IMR-90 (cell line): ENCODE data around the gene SHISA6. TPM values are rescaled to one million over a fixed set of nuclear protein-coding genes. Genes with fewer than 3 reads are reported as not detected.

Source experiments
- ATAC-seq: fragments of 200-7000 bp; cut with Tn5 transposase; 2 replicates; pipeline ENCODE4 v1.9.1; 2020; ENCODE audit warnings: low read depth, mild to moderate bottlenecking, moderate library complexity
- BruUV-seq: library from RNA; stranded (reverse); fragments of 400-500 nt; replicated peaks from 2 replicates; lab custom pipeline; 2021; lab: Mats Ljungman, UMichigan
- CTCF ChIA-PET: fragments of 300-600 bp; formaldehyde crosslinking; extraction: SDS; loops from one replicate; lab custom pipeline; 2021; ENCODE audit warnings: antibody characterized with exemption; lab: Yijun Ruan, JAX
- POLR2A ChIA-PET: fragments of 300-600 bp; sonication (Branson Sonifier 250); formaldehyde crosslinking; loops from one replicate; lab custom pipeline; 2022; ENCODE audit warnings: antibody characterized with exemption; ENCODE audit not compliant: unreplicated experiment; lab: Charles Lee
- DNase-seq: peaks from one replicate; pipeline ENCODE4 v3.0.0; 2013
- H2AFZ ChIP-seq: replicated peaks from 2 replicates; pipeline ENCODE3; 2013; ENCODE audit warnings: low read length, mild to moderate bottlenecking; ENCODE audit not compliant: poor library complexity
- H2AK5ac ChIP-seq: 2 replicates; pipeline ENCODE4 v1.6.1; 2013; ENCODE audit warnings: low read depth, low read length, inconsistent platforms
- H2AK9ac ChIP-seq: replicated peaks from 2 replicates; pipeline ENCODE3; 2013; ENCODE audit warnings: mild to moderate bottlenecking, low read depth, low read length, moderate library complexity; ENCODE audit not compliant: poor library complexity
- H2BK120ac ChIP-seq: 2 replicates; pipeline ENCODE4 v1.6.1; 2013; ENCODE audit warnings: low read depth, low read length, inconsistent platforms
- H2BK15ac ChIP-seq: 3 replicates; pipeline ENCODE4 v1.6.1; 2013; ENCODE audit warnings: low read depth, low read length, inconsistent platforms
- H2BK20ac ChIP-seq: 2 replicates; pipeline ENCODE4 v1.6.1; 2013; ENCODE audit warnings: low read depth, mild to moderate bottlenecking, inconsistent platforms, low read length, moderate library complexity
- H2BK5ac ChIP-seq: 2 replicates; pipeline ENCODE4 v1.6.1; 2013; ENCODE audit warnings: mild to moderate bottlenecking, low read depth, low read length, inconsistent platforms; ENCODE audit not compliant: poor library complexity, severe bottlenecking
- H3K14ac ChIP-seq: replicated peaks from 2 replicates; pipeline ENCODE4 v1.6.1; 2013; ENCODE audit warnings: low read depth, low read length, inconsistent platforms
- H3K18ac ChIP-seq: 2 replicates; pipeline ENCODE4 v1.6.1; 2013; ENCODE audit warnings: low read depth, low read length, control low read depth
- H3K23ac ChIP-seq: 2 replicates; pipeline ENCODE4 v1.6.1; 2013; ENCODE audit warnings: low read depth, low read length, inconsistent platforms
- H3K27ac ChIP-seq: 2 replicates; pipeline ENCODE4 v1.5.1; 2013; ENCODE audit warnings: mild to moderate bottlenecking, control low read depth, low read length; ENCODE audit not compliant: insufficient read depth
- H3K27me3 ChIP-seq: 2 replicates; pipeline ENCODE4 v1.6.1; 2013; ENCODE audit warnings: low read length; ENCODE audit not compliant: control insufficient read depth, insufficient read depth
- H3K36me3 ChIP-seq: 2 replicates; pipeline ENCODE4 v1.6.1; 2013; ENCODE audit warnings: low read length, mixed read lengths; ENCODE audit not compliant: control insufficient read depth, insufficient read depth
- H3K4ac ChIP-seq: 2 replicates; pipeline ENCODE4 v1.6.1; 2013; ENCODE audit warnings: low read depth, low read length, inconsistent platforms
- H3K4me1 ChIP-seq: 2 replicates; pipeline ENCODE4 v1.6.1; 2013; ENCODE audit warnings: low read length, mixed read lengths; ENCODE audit not compliant: control insufficient read depth, insufficient read depth
- H3K4me2 ChIP-seq: 2 replicates; pipeline ENCODE4 v1.6.1; 2013; ENCODE audit warnings: low read depth, mild to moderate bottlenecking, control low read depth, low read length, moderate library complexity
- H3K4me3 ChIP-seq: 2 replicates; pipeline ENCODE4 v1.5.1; 2013; ENCODE audit warnings: low read depth, mild to moderate bottlenecking, control low read depth, low read length, moderate library complexity; ENCODE audit not compliant: insufficient read depth
- H3K56ac ChIP-seq: 2 replicates; pipeline ENCODE4 v1.6.1; 2013; ENCODE audit warnings: low read length, inconsistent platforms; ENCODE audit not compliant: insufficient read depth; ENCODE audit errors: extremely low read depth
- H3K79me1 ChIP-seq, 2 experiments: 2 replicates each; pipeline ENCODE4 v1.6.1; 2013; ENCODE audit warnings: low read length in 2 of 2, inconsistent platforms in 1 of 2, low read depth in 1 of 2
- H3K9ac ChIP-seq: 2 replicates; pipeline ENCODE4 v1.6.1; 2013; ENCODE audit warnings: low read depth, low read length, control low read depth
- H3K9me1 ChIP-seq: 2 replicates; pipeline ENCODE4 v1.6.1; 2013; ENCODE audit warnings: low read length, inconsistent platforms; ENCODE audit not compliant: insufficient read depth
- H3K9me3 ChIP-seq: 2 replicates; pipeline ENCODE4 v1.6.1; 2013; ENCODE audit warnings: low read length; ENCODE audit not compliant: control insufficient read depth, insufficient read depth
- H4K20me1 ChIP-seq: 2 replicates; pipeline ENCODE4 v1.6.1; 2013; ENCODE audit warnings: low read length, inconsistent platforms; ENCODE audit not compliant: insufficient read depth
- H4K5ac ChIP-seq: 2 replicates; pipeline ENCODE4 v1.6.1; 2013; ENCODE audit warnings: mild to moderate bottlenecking, low read depth, low read length, control low read depth
- H4K8ac ChIP-seq, 2 experiments: 2 replicates each; pipeline ENCODE4 v1.6.1; 2013; ENCODE audit warnings: low read depth in 2 of 2, low read length in 2 of 2, control low read depth in 1 of 2, inconsistent platforms in 1 of 2
- H4K91ac ChIP-seq: 2 replicates; pipeline ENCODE4 v1.6.1; 2013; ENCODE audit warnings: low read depth, low read length, inconsistent platforms; ENCODE audit not compliant: insufficient read depth
- BHLHE40 ChIP-seq: fragments of 150-350 bp; IDR thresholded peaks from 2 replicates; pipeline ENCODE4 v1.6.1; 2016; ENCODE audit warnings: mild to moderate bottlenecking, low read depth, low read length
- CEBPB ChIP-seq: IDR thresholded peaks from 2 replicates; pipeline ENCODE4 v1.6.1; 2012; ENCODE audit warnings: low read depth, low read length, improper control_type of control experiment
- CHD1 ChIP-seq: IDR thresholded peaks from 2 replicates; pipeline ENCODE4 v1.6.1; 2012; ENCODE audit warnings: low read depth, low read length, improper control_type of control experiment
- ELK1 ChIP-seq: fragments of 150-350 bp; IDR thresholded peaks from 2 replicates; pipeline ENCODE4 v1.6.1; 2016; ENCODE audit warnings: low read depth, mild to moderate bottlenecking, low read length, moderate library complexity, borderline replicate concordance
- FOS ChIP-seq: fragments of 150-350 bp; IDR thresholded peaks from 2 replicates; pipeline ENCODE4 v1.6.1; 2016; ENCODE audit warnings: low read depth, low read length
- MAFK ChIP-seq: IDR thresholded peaks from 2 replicates; pipeline ENCODE4 v1.6.1; 2012; ENCODE audit warnings: low read depth, low read length, improper control_type of control experiment
- MAZ ChIP-seq: IDR thresholded peaks from 2 replicates; pipeline ENCODE4 v1.6.1; 2012; ENCODE audit warnings: low read depth, mild to moderate bottlenecking, low read length, improper control_type of control experiment, moderate library complexity, borderline replicate concordance
- MXI1 ChIP-seq: IDR thresholded peaks from 2 replicates; pipeline ENCODE4 v1.6.1; 2012; ENCODE audit warnings: low read depth, mild to moderate bottlenecking, low read length, moderate library complexity, borderline replicate concordance
- NFE2L2 ChIP-seq: fragments of 150-350 bp; IDR thresholded peaks from 2 replicates; pipeline ENCODE4 v1.6.1; 2016; ENCODE audit warnings: low read depth, mild to moderate bottlenecking, low read length
- POLR2A ChIP-seq: IDR thresholded peaks from 2 replicates; pipeline ENCODE4 v1.6.1; 2012; ENCODE audit warnings: mild to moderate bottlenecking, low read depth, low read length
- RAD21 ChIP-seq: IDR thresholded peaks from 2 replicates; pipeline ENCODE4 v1.6.1; 2012; ENCODE audit warnings: low read length, improper control_type of control experiment
- RCOR1 ChIP-seq: IDR thresholded peaks from 2 replicates; pipeline ENCODE4 v1.6.1; 2012; ENCODE audit warnings: mild to moderate bottlenecking, low read length, improper control_type of control experiment; ENCODE audit not compliant: insufficient replicate concordance
- RFX5 ChIP-seq: IDR thresholded peaks from 2 replicates; pipeline ENCODE4 v1.8.0; 2012; ENCODE audit warnings: low read depth, mild to moderate bottlenecking, low read length, moderate library complexity
- SMC3 ChIP-seq: fragments of 150-350 bp; IDR thresholded peaks from 2 replicates; pipeline ENCODE4 v1.6.1; 2016; ENCODE audit warnings: low read depth, mild to moderate bottlenecking, antibody characterized with exemption, low read length, moderate library complexity
- USF2 ChIP-seq: fragments of 150-350 bp; IDR thresholded peaks from 2 replicates; pipeline ENCODE4 v1.6.1; 2017; ENCODE audit warnings: mild to moderate bottlenecking, antibody characterized with exemption, low read length, low read depth
- WGBS, 2 experiments: methylation state at CpG; one replicate each; pipeline versions ENCODE4 v1.1.5 to v1.1.7; 2013; ENCODE audit warnings: missing lambda C conversion rate in 2 of 2; ENCODE audit not compliant: insufficient read length in 1 of 2; ENCODE audit errors: extremely low coverage in 2 of 2; 5-methylcytosine and 5-hydroxymethylcytosine counted together
- dilution Hi-C: fragments of 300-500 bp; cut with HindIII; formaldehyde crosslinking; loops from one replicate; pipeline ENCODE4 v1.14.3; 2018; ENCODE audit warnings: low sequenced_read_pairs; ENCODE audit not compliant: unreplicated experiment
- in situ Hi-C: fragments of 300-500 bp; cut with MboI; formaldehyde crosslinking; loops from 3 replicates; pipeline ENCODE4 v1.14.3; 2019; ENCODE audit warnings: low sequenced_read_pairs, inconsistent platforms, mixed read lengths
- intact Hi-C: fragments of 100-400 bp; cut with micrococcal nuclease; formaldehyde crosslinking; loops from 2 replicates; pipeline ENCODE4 v1.10.0; 2022
- polyA plus RNA-seq, 3 experiments: library from polyadenylated mRNA; depleted of rRNA; stranded (reverse); fragments of >200 nt; gene quantifications; 2 replicates each; pipeline ENCODE4 v1.2.3, GENCODE V29; 2012; ENCODE audit warnings: low replicate concordance in 1 of 3
- total RNA-seq: library from RNA; depleted of rRNA; stranded (reverse); fragments of >200 nt; gene quantifications from 2 replicates; pipeline ENCODE4 v1.2.3, GENCODE V29; 2012
- TF ChIP-seq, protein P1 (sequence below): conservative IDR thresholded peaks from 2 replicates; pipeline ENCODE4 v1.5.1; 2012; ENCODE audit warnings: mild to moderate bottlenecking, low read depth, low read length, improper control_type of control experiment

Gene SHISA6
- total and polyA plus RNA-seq, 2 of the 4 experiments (the other 2 are of a cell fraction): not detected

- CTCF ChIA-PET: no interaction called here
- H2AFZ ChIP-seq: no peak overlapping the region
- dilution Hi-C loops: no loop called here
- H3K4ac ChIP-seq: no peak overlapping the region
- H3K18ac ChIP-seq: no peak overlapping the region
- DNase-seq: no peak
- TF ChIP-seq POLR2A: no peak
- no peak for TF ChIP-seq SMC3
- TF ChIP-seq, protein P1, sequence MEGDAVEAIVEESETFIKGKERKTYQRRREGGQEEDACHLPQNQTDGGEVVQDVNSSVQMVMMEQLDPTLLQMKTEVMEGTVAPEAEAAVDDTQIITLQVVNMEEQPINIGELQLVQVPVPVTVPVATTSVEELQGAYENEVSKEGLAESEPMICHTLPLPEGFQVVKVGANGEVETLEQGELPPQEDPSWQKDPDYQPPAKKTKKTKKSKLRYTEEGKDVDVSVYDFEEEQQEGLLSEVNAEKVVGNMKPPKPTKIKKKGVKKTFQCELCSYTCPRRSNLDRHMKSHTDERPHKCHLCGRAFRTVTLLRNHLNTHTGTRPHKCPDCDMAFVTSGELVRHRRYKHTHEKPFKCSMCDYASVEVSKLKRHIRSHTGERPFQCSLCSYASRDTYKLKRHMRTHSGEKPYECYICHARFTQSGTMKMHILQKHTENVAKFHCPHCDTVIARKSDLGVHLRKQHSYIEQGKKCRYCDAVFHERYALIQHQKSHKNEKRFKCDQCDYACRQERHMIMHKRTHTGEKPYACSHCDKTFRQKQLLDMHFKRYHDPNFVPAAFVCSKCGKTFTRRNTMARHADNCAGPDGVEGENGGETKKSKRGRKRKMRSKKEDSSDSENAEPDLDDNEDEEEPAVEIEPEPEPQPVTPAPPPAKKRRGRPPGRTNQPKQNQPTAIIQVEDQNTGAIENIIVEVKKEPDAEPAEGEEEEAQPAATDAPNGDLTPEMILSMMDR: no peak
- TF ChIP-seq CHD1: no peak
- TF ChIP-seq USF2: no peak
- no peak for TF ChIP-seq MAFK
- no peak for TF ChIP-seq CEBPB
- TF ChIP-seq RCOR1: no peak
- no peak for TF ChIP-seq BHLHE40
- TF ChIP-seq FOS: no peak
- no peak for TF ChIP-seq RFX5
- no peak for TF ChIP-seq ELK1
- TF ChIP-seq RAD21: no peak
- no peak for TF ChIP-seq NFE2L2
- no peak for TF ChIP-seq MXI1
- no peak for TF ChIP-seq MAZ
- H3K4me3 ChIP-seq: no peak overlapping the region
- no peak for ATAC-seq
- no peaks in the 10 kb centered on the region for H3K36me3 ChIP-seq
- no peak overlapping the region for H2BK5ac ChIP-seq
- no peak overlapping the region for H4K5ac ChIP-seq
- H2AK5ac ChIP-seq: no peak overlapping the region
- H3K14ac ChIP-seq: no peak overlapping the region
- no peak overlapping the region for H3K56ac ChIP-seq
- no TSS peak for BruUV-seq
- H2BK120ac ChIP-seq: no peak overlapping the region
- no peak overlapping the region for H2BK20ac ChIP-seq
- H3K4me1 ChIP-seq: no peaks in the 10 kb centered on the region
- intact Hi-C loops: no loop called here
- no CpG with 5 or more reads among the region's 3 CpGs for WGBS, 2 experiments
- no peak overlapping the region for H3K23ac ChIP-seq
- peaks cover 31% of the 10 kb centered on the region for H3K9me3 ChIP-seq
- no peaks in the 10 kb centered on the region for H4K20me1 ChIP-seq
- H3K27ac ChIP-seq: no peak overlapping the region
- in situ Hi-C loops: no loop called here
- H3K27me3 ChIP-seq: no peaks in the 10 kb centered on the region
- no peak overlapping the region for H3K9ac ChIP-seq
- no peak overlapping the region for H4K8ac ChIP-seq
- no peak overlapping the region for H4K91ac ChIP-seq
- H3K4me2 ChIP-seq: no peak overlapping the region
- H3K9me1 ChIP-seq: no peaks in the 10 kb centered on the region
- no peak overlapping the region for H2BK15ac ChIP-seq
- H3K79me1 ChIP-seq: no peaks in the 10 kb centered on the region
- POLR2A ChIA-PET: no interaction called here
- H2AK9ac ChIP-seq: no peak overlapping the region
Measured at GRCh38 chr17:11372692-11373091, 131.7 kb downstream of the SHISA6 start.
